Measurements from ENCODE around the gene ALCAM. TPM values are rescaled to one million over a fixed set of nuclear protein-coding genes. Genes with fewer than 3 reads are reported as not detected.

The ALCAM gene
- total RNA-seq, 4 donors from 2014 or later: 5.9 to 151 (median 19.0) TPM

DNA sequence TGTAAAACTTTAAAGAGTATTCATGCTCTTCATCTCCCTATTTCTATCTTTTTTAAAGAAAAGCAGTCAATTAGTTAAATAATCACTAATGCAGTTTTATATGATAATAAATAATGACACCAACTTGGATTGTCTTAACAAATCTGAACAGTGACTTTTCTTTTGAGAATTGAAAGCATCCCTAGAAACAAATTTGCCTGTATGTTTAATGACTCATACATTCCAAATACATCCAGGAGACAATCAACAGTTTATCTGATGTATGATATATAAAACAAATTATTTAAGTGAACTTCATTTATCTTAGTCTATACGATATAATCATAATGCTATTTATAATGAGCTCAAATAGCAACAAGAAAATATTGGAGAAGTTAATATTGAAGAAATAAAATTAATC lies 78.0 kb downstream of the ALCAM start:
- intact Hi-C loops (cut with DNase I; ENCODE audit: low total_unique reads): no loop called here
- Histone ChIP-seq H3K4me1 (no peaks in the 10 kb centered on the region), H3K27ac (no peak overlapping the region), H3K27me3 (no peaks in the 10 kb centered on the region), H3K4me3 (no peak overlapping the region), H3K36me3 (no peaks in the 10 kb centered on the region), H3K9me3 (no peaks in the 10 kb centered on the region)
- no peak for DNase-seq
- TF ChIP-seq, protein P1, sequence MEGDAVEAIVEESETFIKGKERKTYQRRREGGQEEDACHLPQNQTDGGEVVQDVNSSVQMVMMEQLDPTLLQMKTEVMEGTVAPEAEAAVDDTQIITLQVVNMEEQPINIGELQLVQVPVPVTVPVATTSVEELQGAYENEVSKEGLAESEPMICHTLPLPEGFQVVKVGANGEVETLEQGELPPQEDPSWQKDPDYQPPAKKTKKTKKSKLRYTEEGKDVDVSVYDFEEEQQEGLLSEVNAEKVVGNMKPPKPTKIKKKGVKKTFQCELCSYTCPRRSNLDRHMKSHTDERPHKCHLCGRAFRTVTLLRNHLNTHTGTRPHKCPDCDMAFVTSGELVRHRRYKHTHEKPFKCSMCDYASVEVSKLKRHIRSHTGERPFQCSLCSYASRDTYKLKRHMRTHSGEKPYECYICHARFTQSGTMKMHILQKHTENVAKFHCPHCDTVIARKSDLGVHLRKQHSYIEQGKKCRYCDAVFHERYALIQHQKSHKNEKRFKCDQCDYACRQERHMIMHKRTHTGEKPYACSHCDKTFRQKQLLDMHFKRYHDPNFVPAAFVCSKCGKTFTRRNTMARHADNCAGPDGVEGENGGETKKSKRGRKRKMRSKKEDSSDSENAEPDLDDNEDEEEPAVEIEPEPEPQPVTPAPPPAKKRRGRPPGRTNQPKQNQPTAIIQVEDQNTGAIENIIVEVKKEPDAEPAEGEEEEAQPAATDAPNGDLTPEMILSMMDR (IDR thresholded peaks at IDR 0.05): no peak
- TF ChIP-seq POLR2A (IDR thresholded peaks at IDR 0.05): no peak

DNA sequence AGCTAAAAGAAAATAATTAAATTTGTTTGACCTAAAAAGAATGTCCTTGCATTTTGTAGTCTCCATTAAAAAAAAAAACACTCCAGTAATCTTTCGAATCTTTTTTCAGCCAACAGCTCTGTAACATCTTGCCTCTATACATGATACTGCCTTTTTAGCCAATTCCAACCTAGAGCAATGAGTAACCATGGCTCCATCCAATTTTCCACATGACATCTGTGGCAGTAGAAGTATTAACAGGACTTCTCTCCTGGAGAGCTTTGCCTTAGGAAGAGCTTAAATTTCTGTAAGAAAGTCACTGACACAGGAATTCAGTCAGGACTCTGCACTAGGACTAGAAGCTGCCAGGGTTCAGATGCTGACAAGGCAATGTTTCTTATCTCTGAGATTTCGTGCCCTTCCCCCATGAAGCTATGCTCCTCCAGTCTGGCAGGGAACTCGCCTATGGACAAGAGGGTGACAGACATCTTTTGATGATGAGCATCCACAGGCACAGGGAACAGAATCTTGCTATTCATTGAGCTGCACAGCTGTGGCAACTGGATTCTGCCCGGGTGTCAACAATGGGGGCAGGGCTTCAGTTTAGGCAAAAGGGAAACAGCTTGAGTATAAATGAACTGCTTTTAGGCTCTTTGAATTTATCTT lies 81.8 kb downstream of the ALCAM start:
- Histone ChIP-seq H3K4me1 (no peaks in the 10 kb centered on the region), H3K27me3 (no peaks in the 10 kb centered on the region), H3K36me3 (no peaks in the 10 kb centered on the region), H3K9me3 (no peaks in the 10 kb centered on the region), H3K4me3 (no peak overlapping the region), H3K27ac (no peak overlapping the region)
- no peak for TF ChIP-seq POLR2A (IDR thresholded peaks at IDR 0.05)
- TF ChIP-seq, protein P1 (IDR thresholded peaks at IDR 0.05): no peak
- intact Hi-C loops (cut with DNase I; ENCODE audit: low total_unique reads): no loop called here
- DNase-seq: no peak

GRCh38 chr3:105449414-105449813 lies 82.7 kb downstream of the ALCAM start:
- Histone ChIP-seq H3K36me3 (no peaks in the 10 kb centered on the region), H3K9me3 (no peaks in the 10 kb centered on the region), H3K27ac (no peak overlapping the region), H3K4me1 (no peaks in the 10 kb centered on the region), H3K27me3 (no peaks in the 10 kb centered on the region), H3K4me3 (no peak overlapping the region)
- no peak for DNase-seq
- no peak for TF ChIP-seq POLR2A (IDR thresholded peaks at IDR 0.05)
- TF ChIP-seq, protein P1 (IDR thresholded peaks at IDR 0.05): no peak
- intact Hi-C loops (cut with DNase I; ENCODE audit: low total_unique reads): no loop called here

DNA sequence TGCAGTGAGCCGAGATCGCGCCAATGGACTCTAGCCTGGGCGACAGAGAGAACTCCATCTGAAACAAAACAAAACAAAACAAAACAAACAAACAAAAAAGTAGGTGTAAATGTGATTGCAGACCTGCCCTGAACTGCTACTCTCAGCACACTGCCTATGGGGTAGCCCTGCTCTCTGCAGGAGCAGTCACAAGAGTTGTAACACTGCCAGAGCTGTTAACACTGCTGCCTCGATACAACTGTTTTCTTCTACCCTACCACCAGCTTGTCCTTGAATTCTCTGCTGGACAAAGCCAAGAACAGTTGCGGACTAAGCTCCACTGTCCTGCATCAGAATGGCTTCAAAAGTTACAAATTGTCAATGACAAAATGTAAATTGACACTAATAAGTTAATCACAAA lies 89.3 kb downstream of the ALCAM start:
- intact Hi-C loops (cut with DNase I; ENCODE audit: low total_unique reads): no loop called here
- Histone ChIP-seq H3K27ac (no peak overlapping the region), H3K9me3 (no peaks in the 10 kb centered on the region), H3K4me1 (no peaks in the 10 kb centered on the region), H3K27me3 (no peaks in the 10 kb centered on the region), H3K4me3 (no peak overlapping the region), H3K36me3 (no peaks in the 10 kb centered on the region)
- no peak for DNase-seq
- no peak for TF ChIP-seq POLR2A (IDR thresholded peaks at IDR 0.05)
- TF ChIP-seq, protein P1 (IDR thresholded peaks at IDR 0.05): no peak

GRCh38 chr3:105458518-105459215 lies 92.0 kb downstream of the ALCAM start:
- Histone ChIP-seq H3K27ac (no peak overlapping the region), H3K27me3 (no peaks in the 10 kb centered on the region), H3K36me3 (no peaks in the 10 kb centered on the region), H3K4me1 (no peaks in the 10 kb centered on the region), H3K4me3 (no peak overlapping the region), H3K9me3 (no peaks in the 10 kb centered on the region)
- intact Hi-C loops (cut with DNase I; ENCODE audit: low total_unique reads): no loop called here
- no peak for TF ChIP-seq POLR2A (IDR thresholded peaks at IDR 0.05)
- TF ChIP-seq, protein P1 (IDR thresholded peaks at IDR 0.05): no peak
- DNase-seq: no peak

Measured in uterus (tissue), 4 donors.